H1 (cell line): ENCODE data around the gene ALAS1. TPM values are rescaled to one million over a fixed set of nuclear protein-coding genes. Genes with fewer than 3 reads are reported as not detected.
A peak's percentile ranks its signal among the peaks of the same experiment; 100 is the strongest.

Experiments
- CTCF ChIA-PET: fragments of 300-600 bp; sonication (Branson Sonifier 250); formaldehyde crosslinking; loops from one replicate; lab custom pipeline; 2021; ENCODE audit not compliant: partially characterized antibody; lab: Charles Lee
- POLR2A ChIA-PET: fragments of 300-600 bp; sonication (Branson Sonifier 250); formaldehyde crosslinking; loops from one replicate; lab custom pipeline; 2021; ENCODE audit warnings: inconsistent platforms; ENCODE audit not compliant: partially characterized antibody; lab: Charles Lee
- DNase-seq, 2 experiments: peaks; one replicate each; pipeline versions ENCODE4 v3.0.0 to v3.0.0-alpha.2; 2010 to 2022; ENCODE audit warnings: low spot score in 2 of 2, low read depth in 1 of 2, mixed read lengths in 1 of 2
- FAIRE-seq: peaks from 2 replicates; lab custom pipeline; 2011; peaks lifted over from hg19 to GRCh38; lab: Jason Lieb, UNC
- H2AFZ ChIP-seq: 2 replicates; pipeline ENCODE4 v1.8.1; 2012; ENCODE audit warnings: low read length, inconsistent platforms
- H2AK5ac ChIP-seq: 2 replicates; pipeline ENCODE4 v1.6.1; 2013; ENCODE audit warnings: low read depth, low read length
- H2BK120ac ChIP-seq: replicated peaks from 2 replicates; pipeline ENCODE3; 2013; ENCODE audit warnings: low read depth, low read length, inconsistent platforms
- H2BK12ac ChIP-seq: 2 replicates; pipeline ENCODE4 v1.6.1; 2013; ENCODE audit warnings: low read depth, low read length
- H2BK15ac ChIP-seq: 2 replicates; pipeline ENCODE4 v1.6.1; 2013; ENCODE audit warnings: low read length
- H2BK20ac ChIP-seq: 2 replicates; pipeline ENCODE4 v1.6.1; 2013; ENCODE audit warnings: low read length
- H2BK5ac ChIP-seq: 2 replicates; pipeline ENCODE4 v1.6.1; 2013; ENCODE audit warnings: low read depth, low read length
- H3K14ac ChIP-seq: 2 replicates; pipeline ENCODE4 v1.6.1; 2013; ENCODE audit warnings: inconsistent platforms; ENCODE audit not compliant: insufficient read length
- H3K18ac ChIP-seq: 2 replicates; pipeline ENCODE4 v1.6.1; 2013; ENCODE audit warnings: low read length; ENCODE audit errors: extremely low read depth
- H3K23ac ChIP-seq: 2 replicates; pipeline ENCODE4 v1.6.1; 2013; ENCODE audit warnings: inconsistent platforms; ENCODE audit not compliant: insufficient read length
- H3K23me2 ChIP-seq: 2 replicates; pipeline ENCODE4 v1.6.1; 2013; ENCODE audit warnings: low read depth, low read length
- H3K27ac ChIP-seq: 2 replicates; pipeline ENCODE4 v1.6.1; 2011; ENCODE audit warnings: low read depth, low read length, inconsistent platforms
- H3K27me3 ChIP-seq, 4 experiments: replicated peaks in 1 of 4; 1 replicate in 1 of 4; 2 replicates in 3 of 4; pipeline versions ENCODE4 v1.6.1 to v1.8.1; 2011 to 2013; ENCODE audit warnings: low read length in 3 of 4, mild to moderate bottlenecking in 3 of 4, inconsistent platforms in 2 of 4, mixed read lengths in 2 of 4, moderate library complexity in 1 of 4; ENCODE audit not compliant: control insufficient read depth in 3 of 4, insufficient read depth in 3 of 4; ENCODE audit errors: extremely low read depth in 1 of 4
- H3K36me3 ChIP-seq, 4 experiments: 2 replicates each; pipeline versions ENCODE4 v1.6.1 to v1.8.1; 2011 to 2013; ENCODE audit warnings: mild to moderate bottlenecking in 4 of 4, low read length in 3 of 4, moderate library complexity in 2 of 4, control low read depth in 1 of 4, inconsistent platforms in 1 of 4; ENCODE audit not compliant: insufficient read depth in 4 of 4, control insufficient read depth in 2 of 4
- H3K4ac ChIP-seq: replicated peaks from 2 replicates; pipeline ENCODE3; 2013; ENCODE audit warnings: low read length, low read depth, mixed read lengths, inconsistent platforms; ENCODE audit not compliant: insufficient read length
- H3K4me1 ChIP-seq, 4 experiments: replicated peaks in 1 of 4; 1 replicate in 1 of 4; 2 replicates in 3 of 4; pipeline versions ENCODE4 v1.6.1 to v1.8.1; 2011 to 2013; ENCODE audit warnings: low read length in 3 of 4, inconsistent platforms in 2 of 4, mixed read lengths in 1 of 4; ENCODE audit not compliant: insufficient read depth in 4 of 4, control insufficient read depth in 3 of 4
- H3K4me2 ChIP-seq, 2 experiments: 2 replicates each; pipeline versions ENCODE4 v1.6.1 to v1.8.1; 2011 to 2013; ENCODE audit warnings: low read depth in 2 of 2, low read length in 2 of 2, control low read depth in 1 of 2, inconsistent platforms in 1 of 2, mild to moderate bottlenecking in 1 of 2; ENCODE audit not compliant: insufficient read depth in 1 of 2
- H3K4me3 ChIP-seq, 4 experiments: fragments of 200-600, 300-600 bp in 1 of 4; sonication (generic), shearing (Covaris generic), sonication (Bioruptor Twin) in 1 of 4; 2 replicates each; pipeline versions ENCODE4 v1.5.1 to v1.8.1; 2011 to 2016; ENCODE audit warnings: low read length in 4 of 4, low read depth in 3 of 4, control low read depth in 2 of 4, inconsistent platforms in 2 of 4, mild to moderate bottlenecking in 2 of 4, mixed read lengths in 1 of 4, moderate library complexity in 1 of 4; ENCODE audit not compliant: insufficient read depth in 2 of 4; ENCODE audit errors: extremely low read depth in 1 of 4
- H3K56ac ChIP-seq: replicated peaks from 2 replicates; pipeline ENCODE3; 2013; ENCODE audit warnings: low read depth, mild to moderate bottlenecking, mixed read lengths, low read length, inconsistent platforms; ENCODE audit not compliant: insufficient read length
- H3K79me1 ChIP-seq: 2 replicates; pipeline ENCODE4 v1.6.1; 2013; ENCODE audit warnings: low read depth, low read length, control low read depth
- H3K79me2 ChIP-seq, 2 experiments: 2 replicates each; pipeline versions ENCODE4 v1.6.1 to v1.8.1; 2012 to 2013; ENCODE audit warnings: low read length in 2 of 2, mild to moderate bottlenecking in 2 of 2, inconsistent platforms in 1 of 2; ENCODE audit not compliant: insufficient read depth in 2 of 2, control insufficient read depth in 1 of 2
- H3K9ac ChIP-seq, 4 experiments: replicated peaks in 1 of 4; 1 replicate in 1 of 4; 2 replicates in 3 of 4; pipeline versions ENCODE4 v1.6.1 to v1.8.1; 2011 to 2013; ENCODE audit warnings: low read depth in 3 of 4, low read length in 3 of 4, control low read depth in 2 of 4, mild to moderate bottlenecking in 2 of 4, moderate library complexity in 2 of 4, inconsistent platforms in 1 of 4; ENCODE audit errors: extremely low read depth in 1 of 4
- H3K9me3 ChIP-seq, 2 experiments: 2 replicates each; pipeline versions ENCODE4 v1.6.1 to v1.8.1; 2012 to 2013; ENCODE audit warnings: mild to moderate bottlenecking in 2 of 2, moderate library complexity in 2 of 2, control low read depth in 1 of 2, inconsistent platforms in 1 of 2, low read depth in 1 of 2, low read length in 1 of 2, mixed read lengths in 1 of 2; ENCODE audit not compliant: insufficient read depth in 2 of 2
- H4K20me1 ChIP-seq, 2 experiments: replicated peaks in 1 of 2; 2 replicates each; pipeline versions ENCODE3 to v1.8.1; 2011 to 2013; ENCODE audit warnings: inconsistent platforms in 2 of 2, low read length in 2 of 2, mild to moderate bottlenecking in 1 of 2; ENCODE audit not compliant: insufficient read depth in 2 of 2, control insufficient read depth in 1 of 2
- H4K5ac ChIP-seq: 2 replicates; pipeline ENCODE4 v1.6.1; 2013; ENCODE audit warnings: low read length, low read depth, mixed read lengths, inconsistent platforms; ENCODE audit not compliant: insufficient read length
- H4K8ac ChIP-seq: 2 replicates; pipeline ENCODE4 v1.8.0; 2013; ENCODE audit warnings: mild to moderate bottlenecking, moderate library complexity, low read length, inconsistent platforms; ENCODE audit not compliant: insufficient read depth; ENCODE audit errors: extremely low read depth
- H4K91ac ChIP-seq: replicated peaks from 2 replicates; pipeline ENCODE3; 2013; ENCODE audit warnings: low read length, mixed read lengths, inconsistent platforms; ENCODE audit not compliant: insufficient read length
- FOSL1 ChIP-seq: IDR thresholded peaks from 2 replicates; pipeline ENCODE4 v1.6.1; 2011; ENCODE audit warnings: mild to moderate bottlenecking, low read depth, low read length, moderate library complexity; ENCODE audit not compliant: insufficient read depth
- POLR2AphosphoS5 ChIP-seq: IDR thresholded peaks from 2 replicates; pipeline ENCODE4 v1.6.1; 2011; ENCODE audit warnings: low read depth, low read length
- TAF1 ChIP-seq: IDR thresholded peaks from 2 replicates; pipeline ENCODE4 v1.6.1; 2011; ENCODE audit warnings: mild to moderate bottlenecking, low read depth, low read length
- WGBS, 2 experiments: shearing (Covaris generic) in 1 of 2; methylation state at CpG; one replicate each; pipeline versions ENCODE4 v1.1.6 to v1.1.7; 2013 to 2015; ENCODE audit warnings: low lambda C conversion rate in 2 of 2, mixed read lengths in 2 of 2, inconsistent platforms in 1 of 2, low coverage in 1 of 2, missing lambda C conversion rate in 1 of 2; ENCODE audit not compliant: insufficient replicate concordance in 2 of 2, insufficient coverage in 1 of 2, insufficient read length in 1 of 2; ENCODE audit errors: extremely low coverage in 1 of 2, missing lambda C conversion rate in 1 of 2; 5-methylcytosine and 5-hydroxymethylcytosine counted together
- polyA plus RNA-seq, 7 experiments: library from polyadenylated mRNA; depleted of rRNA in 3 of 7; stranded (reverse) in 5 of 7; unstranded in 2 of 7; fragments of >200 nt in 5 of 7; fragments of 200-250 nt in 2 of 7; gene quantifications; 1 replicate in 5 of 7; 2 replicates in 1 of 7; 4 replicates in 1 of 7; pipeline versions ENCODE4 v1.2.1 to v1.2.3, GENCODE V29; 2011 to 2013; ENCODE audit warnings: missing spikeins in 2 of 7, mixed read lengths in 2 of 7
- total RNA-seq: library from RNA; stranded (reverse); fragmentation: NEBNext Ultra II Directional; extraction: Animal tissue kit (Norgen Biotek cat#: 25700); gene quantifications from 2 replicates; pipeline ENCODE4 v1.2.1, GENCODE V29; 2021

ALAS1 gene
- total and polyA plus RNA-seq, 2 of the 8 experiments (the other 6 are each of a cell fraction or from before 2014, with no cell fraction given): 45.9 to 84.4 TPM

DNA sequence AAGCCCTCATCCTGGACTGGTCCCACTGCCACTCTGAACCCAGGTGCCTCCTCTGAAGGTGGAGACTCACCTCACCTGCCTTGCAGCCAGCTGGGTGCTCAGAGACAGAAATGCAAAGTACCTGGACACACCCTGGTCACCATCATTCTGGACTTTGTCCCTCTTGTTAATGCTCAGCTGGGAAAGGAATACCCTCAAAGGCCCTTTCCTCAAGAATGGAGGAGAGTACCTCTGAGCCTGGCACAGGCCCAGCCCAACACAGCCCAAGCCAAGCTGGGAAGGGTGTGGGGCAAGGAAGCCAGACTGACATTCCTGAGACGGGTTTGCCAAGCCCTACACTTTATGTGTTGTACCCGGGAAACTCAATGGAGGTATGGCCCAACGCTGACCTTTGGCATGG is 983 bp upstream of the ALAS1 start:
- H3K23ac ChIP-seq: no peak overlapping the region
- peaks cover 0 to 3% of the 10 kb centered on the region in 2 experiments for H4K20me1 ChIP-seq
- H4K8ac ChIP-seq: no peak overlapping the region
- H3K4me1 ChIP-seq: peaks cover 0 to 12% (median 7%) of the 10 kb centered on the region in 4 experiments; a peak in 6 of 7 replicates
- no peak overlapping the region for H3K14ac ChIP-seq
- no peak overlapping the region for H3K18ac ChIP-seq
- H2AK5ac ChIP-seq: 0 out of 2 replicates have a peak overlapping the region, but pooled peaks have one; percentile 82
- H3K9me3 ChIP-seq: no peaks in the 10 kb centered on the region
- H3K9ac ChIP-seq: no peak overlapping the region
- peaks cover 0 to 3% (median under 1%) of the 10 kb centered on the region in 4 experiments; a peak in 4 of 7 replicates for H3K27me3 ChIP-seq
- H3K56ac ChIP-seq: no peak overlapping the region
- peak overlapping the region; percentile 93 for H4K91ac ChIP-seq
- ChIA-PET POLR2A (interaction anchor here (0.7 to 2.1 kb wide), 4 partner anchors 27 to 82 kb away, joined by 3 to 14 read pairs (median 5); partner anchors contain the start of genes POC1A, TWF2 and WDR82), CTCF (interaction anchor here (0.7 to 2.4 kb wide), 11 partner anchors 9 to 193 kb away, joined by 3 to 8 read pairs (median 4); no protein-coding TSS in a partner anchor)
- DNase-seq (no peak), FAIRE-seq (peak; percentile 42)
- peak overlapping the region in 1 of 2 experiments; percentile 92; a peak in 1 of 4 replicates for H3K4me2 ChIP-seq
- H2BK12ac ChIP-seq: peak overlapping the region; percentile 27; the same call in 1 of the 2 replicates
- WGBS, 2 experiments: 94% methylated on average over 3 of the region's 3 CpGs; no CpG with 5 or more reads in 1 of the 2 experiments
- no peak overlapping the region for H2BK15ac ChIP-seq
- H2BK120ac ChIP-seq: peak overlapping the region; percentile 70
- no peak overlapping the region; the same call in 1 of the 2 replicates for H2BK5ac ChIP-seq
- H3K36me3 ChIP-seq: peaks cover 0 to 18% (median 4%) of the 10 kb centered on the region in 4 experiments; a peak in 4 of 8 replicates
- no peaks in the 10 kb centered on the region; the same call in none of the 2 replicates for H3K79me1 ChIP-seq
- H3K27ac ChIP-seq: no peak overlapping the region
- H3K4ac ChIP-seq: no peak overlapping the region
- TF ChIP-seq FOSL1: no peak
- no peak for TF ChIP-seq TAF1
- TF ChIP-seq POLR2AphosphoS5: no peak
- no peak overlapping the region for H2AFZ ChIP-seq
- peaks cover 0 to 8% of the 10 kb centered on the region in 2 experiments; a peak in 2 of 4 replicates for H3K79me2 ChIP-seq
- no peak overlapping the region; a peak in 1 of 8 replicates for H3K4me3 ChIP-seq
- peaks cover 4% of the 10 kb centered on the region; the same call in 1 of the 2 replicates for H3K23me2 ChIP-seq
- H4K5ac ChIP-seq: no peak overlapping the region
- H2BK20ac ChIP-seq: peak overlapping the region; percentile 72; the same call in 1 of the 2 replicates
